Erythroblast (primary cell): ENCODE measurements around the gene SRPRA.
"Not testable (repeated sequence)": the region's sequence is repeated elsewhere in the genome, so short reads cannot be mapped to it uniquely, and the experiment has no call there.

Experiments
- GATA1 ChIP-seq: IDR thresholded peaks from 2 replicates; pipeline ENCODE4 v1.6.1; 2011; ENCODE audit warnings: low read depth, mild to moderate bottlenecking, control low read depth, low read length, moderate library complexity
- POLR2A ChIP-seq: IDR thresholded peaks from 2 replicates; pipeline ENCODE4 v1.6.1; 2011; ENCODE audit warnings: mild to moderate bottlenecking, low read length

DNA sequence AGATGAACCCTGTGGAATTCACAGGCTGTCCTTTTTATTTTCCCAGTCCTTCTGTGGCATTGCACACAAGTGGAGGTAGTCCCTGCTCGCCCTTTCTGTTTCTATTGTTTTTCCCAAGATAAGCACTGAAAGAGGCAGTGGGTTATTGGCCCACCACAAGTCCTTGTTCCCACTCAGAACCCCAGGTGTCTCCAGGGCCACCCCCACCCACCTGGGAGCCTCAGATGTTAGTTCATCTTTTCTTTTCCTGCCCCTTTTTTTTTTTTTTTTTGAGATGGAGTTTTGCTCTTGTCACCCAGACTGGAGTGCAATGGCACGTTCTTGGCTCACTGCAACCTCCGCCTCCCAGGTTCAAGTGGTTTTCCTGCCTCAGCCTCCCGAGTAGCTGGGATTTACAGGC, 40.1 kb upstream of the SRPRA start:
- TF ChIP-seq POLR2A, GATA1: not testable (repeated sequence)
